IPS-NIHi11 (cell line): ENCODE measurements around the gene SLC36A1.
"Not testable (repeated sequence)": the region's sequence is repeated elsewhere in the genome, so short reads cannot be mapped to it uniquely, and the experiment has no call there.

Experiments used
- DNase-seq: peaks from one replicate; pipeline ENCODE4 v3.0.0; 2012; ENCODE audit warnings: mixed read lengths, low spot score

SLC36A1 gene

DNA sequence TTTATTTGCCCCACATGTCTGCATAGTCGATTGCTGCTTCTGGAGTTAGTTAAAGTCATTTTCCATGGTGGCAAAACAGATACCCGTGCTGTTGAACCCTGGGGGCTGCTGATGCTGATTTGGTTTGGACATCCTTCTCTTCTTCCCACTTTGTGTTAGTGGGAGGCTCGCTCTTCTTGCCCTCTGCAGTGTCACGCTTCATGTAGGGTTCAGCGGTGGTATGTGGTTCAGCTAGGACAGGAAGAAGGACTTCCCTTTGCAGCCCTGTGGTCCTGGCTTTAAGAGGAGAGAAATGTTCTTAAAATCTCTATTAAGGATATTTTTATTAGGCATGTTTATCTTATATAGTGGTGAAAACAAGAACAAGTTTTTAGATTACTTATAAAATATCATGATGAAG is 36.2 kb downstream of the SLC36A1 start:
- no peak for DNase-seq

DNA sequence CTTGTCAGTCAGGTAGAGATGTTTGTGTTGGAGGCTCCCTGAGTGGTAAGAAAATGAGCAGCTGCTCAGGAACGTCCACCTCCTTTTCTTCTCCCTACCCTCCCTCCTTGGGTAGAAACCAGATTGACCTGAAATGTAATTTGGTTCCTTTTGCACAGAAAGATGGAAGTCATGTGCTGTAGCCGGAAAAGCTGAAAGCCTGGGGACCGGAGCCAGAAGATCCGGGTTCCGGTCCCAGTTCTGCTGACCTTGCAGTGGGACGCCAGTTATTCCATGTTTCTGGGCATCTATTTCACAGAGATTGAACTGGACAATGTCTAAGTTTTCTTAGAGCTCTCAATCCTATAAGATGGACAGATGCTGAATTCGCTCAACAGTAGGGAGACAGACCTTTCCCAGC is 40.1 kb downstream of the SLC36A1 start:
- no peak for DNase-seq

DNA sequence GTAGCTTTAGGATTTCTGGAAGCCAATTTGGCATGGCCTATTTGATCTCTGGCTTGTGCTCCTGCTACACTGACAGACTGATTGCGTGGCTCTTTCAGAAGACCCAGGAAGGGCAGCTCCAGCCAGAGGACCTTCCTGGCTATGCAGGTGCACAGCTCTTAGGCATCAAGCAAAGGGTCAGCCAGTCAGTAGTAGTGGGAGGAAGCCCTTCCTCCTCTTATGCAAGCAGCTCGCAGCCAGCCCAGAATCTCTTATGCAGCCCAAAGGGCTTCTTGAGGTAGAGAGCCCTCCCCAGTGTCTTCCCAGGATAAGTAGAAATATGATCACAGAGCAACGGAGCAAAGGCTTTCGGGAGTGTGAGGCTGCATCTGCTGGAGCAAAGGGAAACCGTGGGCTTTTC is 43.2 kb downstream of the SLC36A1 start:
- DNase-seq, result no peak

DNA sequence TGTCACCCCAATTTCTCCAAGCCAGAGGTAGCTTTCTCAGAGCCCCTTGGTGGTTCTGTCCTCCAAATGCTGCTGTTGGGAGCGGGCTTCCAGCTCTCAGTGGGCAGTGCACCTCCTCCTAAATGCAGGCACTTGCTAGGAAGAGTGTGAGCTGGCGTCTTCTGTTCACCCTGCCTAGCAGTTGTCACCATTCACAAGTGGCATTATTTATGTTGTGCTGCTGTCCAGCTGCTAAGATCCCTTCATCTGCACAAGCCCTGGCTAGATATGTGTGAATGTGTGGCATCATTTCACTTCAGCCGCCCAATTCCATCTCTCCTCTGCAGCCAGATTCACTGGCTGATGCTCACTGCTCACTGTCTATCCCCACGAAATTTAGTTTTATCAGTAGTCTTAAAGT is 43.7 kb downstream of the SLC36A1 start:
- no peak for DNase-seq

DNA sequence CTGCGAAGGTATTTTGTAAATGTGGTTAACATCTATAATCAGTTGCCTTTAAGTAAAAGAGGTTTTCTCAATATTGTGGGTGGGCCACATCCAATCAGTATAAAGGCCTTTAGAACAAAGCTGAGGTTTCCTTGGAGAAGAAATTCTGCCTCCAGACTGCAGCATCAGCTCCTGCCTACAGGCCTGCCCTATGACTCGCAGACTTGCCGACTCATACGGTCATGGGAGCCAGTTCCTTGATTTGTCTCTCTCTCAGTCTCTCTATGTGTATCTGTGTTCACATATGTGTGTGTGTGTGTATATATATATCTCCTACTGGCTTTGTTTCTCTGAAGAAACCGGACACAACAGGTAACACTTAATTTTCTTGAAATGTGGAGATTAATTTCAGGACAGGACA is 45.3 kb downstream of the SLC36A1 start:
- DNase-seq, result no peak

DNA sequence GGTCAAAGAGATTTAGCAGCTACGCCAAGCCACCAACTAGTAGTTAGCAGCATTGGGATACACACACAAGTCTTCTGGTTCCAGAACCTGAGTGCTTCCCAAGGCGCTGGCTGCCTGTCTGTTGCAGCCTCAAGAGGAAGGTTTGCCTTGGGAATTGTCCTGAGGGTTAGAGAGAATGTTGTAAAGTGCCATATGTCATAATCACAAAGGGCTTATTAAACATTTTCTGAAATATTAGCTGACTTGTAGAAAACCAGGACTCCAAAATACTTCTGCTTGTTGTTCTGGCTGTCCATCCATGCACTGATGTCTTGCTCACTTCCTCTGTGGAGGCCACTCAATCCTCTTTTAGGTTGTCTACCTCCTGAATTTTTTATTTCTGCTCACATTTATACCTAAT is 46.3 kb downstream of the SLC36A1 start:
- DNase-seq, result no peak

DNA sequence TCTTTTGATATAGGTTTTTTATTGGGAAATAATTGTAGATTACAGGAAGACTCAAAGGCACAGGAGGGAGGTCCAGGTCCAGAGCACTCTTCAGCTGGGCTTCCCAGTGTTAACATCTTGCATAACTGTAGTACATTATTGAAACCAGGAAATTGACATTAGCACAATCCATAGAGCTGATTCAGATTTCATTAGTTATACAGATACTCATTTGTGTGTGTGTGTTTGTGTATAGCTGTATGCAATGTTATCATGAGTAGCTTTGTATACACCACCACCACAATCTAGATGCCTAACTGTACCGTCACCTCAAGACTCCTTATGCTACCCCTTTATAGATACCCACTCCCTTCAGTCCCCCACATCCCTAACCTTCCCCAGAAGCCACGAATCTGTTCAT is 47.9 kb downstream of the SLC36A1 start:
- no peak for DNase-seq

DNA sequence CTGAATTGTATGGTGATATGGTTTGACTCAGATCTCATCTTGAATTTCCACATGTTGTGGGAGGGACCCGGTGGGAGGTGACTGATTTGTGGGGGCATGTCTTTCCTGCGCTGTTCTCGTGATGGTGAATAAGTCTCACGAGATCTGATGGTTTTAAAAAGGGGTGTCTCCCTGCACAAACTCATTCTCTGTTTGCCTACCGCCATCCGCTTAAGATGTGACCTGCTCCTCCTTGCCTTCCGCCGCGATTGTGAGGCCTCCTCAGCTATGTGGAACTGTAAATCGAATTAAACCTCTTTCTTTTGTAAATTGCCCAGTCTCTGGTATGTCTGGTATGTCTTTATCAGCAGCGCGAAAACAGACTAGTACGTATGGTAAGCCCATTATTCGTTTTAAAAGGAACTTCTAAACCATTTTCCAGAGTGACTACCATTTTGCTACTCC is 48.7 kb downstream of the SLC36A1 start:
- peak; percentile 39 for DNase-seq

DNA sequence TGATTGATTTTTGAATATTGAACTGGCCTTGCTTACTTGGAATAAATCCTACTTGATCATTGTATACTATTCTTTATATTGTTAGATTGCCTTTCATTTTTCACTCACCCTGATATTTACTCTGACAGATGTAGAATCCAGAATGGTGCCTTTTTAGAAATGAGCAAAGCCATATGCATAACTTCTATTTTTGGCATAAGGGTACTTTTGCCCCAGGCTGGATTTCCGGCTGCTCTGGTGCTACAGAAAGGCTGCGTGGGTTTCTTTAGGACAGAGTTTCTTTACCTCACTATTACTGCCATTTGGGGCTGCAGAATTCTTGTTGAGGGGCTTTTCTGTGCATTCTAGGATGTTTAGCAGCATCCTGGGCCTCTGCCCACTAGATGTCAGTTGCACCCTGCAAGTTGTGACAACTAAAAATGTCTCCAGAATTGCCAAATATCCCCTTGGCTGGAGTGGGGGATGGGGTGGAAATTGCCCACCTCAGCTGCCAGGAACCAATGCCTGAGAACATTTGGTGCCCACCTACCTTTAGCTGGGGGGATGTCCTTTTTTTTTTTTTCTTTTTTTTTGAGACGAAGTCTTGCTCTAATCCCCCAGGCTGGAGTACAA is 50.1 kb downstream of the SLC36A1 start:
- DNase-seq, result no peak

DNA sequence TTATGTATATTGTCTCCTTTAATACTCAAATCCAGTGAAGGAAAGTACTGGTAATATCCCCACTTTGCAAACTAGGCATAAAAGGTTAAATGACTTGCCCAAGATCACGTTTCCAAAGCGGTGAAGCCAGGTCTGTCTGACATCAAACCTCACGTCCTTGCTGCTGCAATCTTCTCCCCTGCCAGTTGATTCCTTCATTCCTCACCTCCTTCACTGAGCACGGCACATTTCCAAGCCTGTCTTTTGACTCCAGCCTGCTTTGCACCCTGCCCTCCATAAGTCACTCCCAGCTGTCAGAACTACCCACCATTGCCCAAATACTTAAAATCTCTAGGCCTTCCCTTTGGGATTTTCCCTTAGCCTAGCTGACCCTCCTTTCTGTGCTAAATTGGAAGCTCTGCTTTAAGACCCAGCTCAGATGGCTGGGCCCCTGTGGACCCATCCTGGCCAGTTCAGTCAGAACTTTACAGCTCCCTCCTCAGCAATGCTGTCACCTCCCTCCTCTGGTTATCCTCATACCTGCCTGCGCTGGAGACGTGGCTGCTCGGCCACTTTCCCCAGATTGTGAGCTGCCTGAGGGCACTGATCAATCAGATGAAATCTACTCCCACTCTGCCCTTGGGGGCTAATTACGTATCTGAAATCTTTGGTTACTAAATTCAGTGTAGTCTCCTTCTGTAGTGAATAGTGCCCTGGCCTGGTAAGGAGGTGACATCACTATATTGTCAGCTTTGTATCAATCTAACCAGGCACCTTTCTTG is 51.2 kb downstream of the SLC36A1 start:
- DNase-seq, result no peak

DNA sequence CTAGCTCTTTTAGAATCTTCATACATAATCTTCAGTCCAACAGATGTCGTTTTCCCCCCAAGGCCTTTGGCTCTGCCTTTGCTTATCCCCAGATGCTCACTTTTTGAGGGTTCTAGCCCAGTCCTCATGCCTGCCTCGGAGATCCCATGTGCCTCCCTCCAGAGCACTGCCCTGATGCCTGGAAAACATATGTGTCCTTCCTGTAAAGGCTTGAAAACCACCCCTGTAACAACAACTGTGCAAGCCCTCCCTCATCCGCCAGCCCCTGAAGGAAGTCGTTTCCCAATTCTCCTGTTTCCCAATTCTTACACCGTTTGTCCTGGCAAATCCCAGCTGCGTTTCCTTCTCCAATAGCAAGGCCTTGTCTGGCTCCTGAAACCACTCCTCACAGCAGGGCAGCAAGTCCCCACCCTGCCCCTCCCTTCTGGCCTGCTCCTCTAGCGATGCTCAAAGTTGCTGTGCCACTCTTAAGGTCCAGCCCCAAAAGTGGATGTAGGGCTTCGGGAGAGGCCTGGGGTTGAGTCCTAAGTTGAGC is 52.2 kb downstream of the SLC36A1 start:
- DNase-seq, result no peak

DNA sequence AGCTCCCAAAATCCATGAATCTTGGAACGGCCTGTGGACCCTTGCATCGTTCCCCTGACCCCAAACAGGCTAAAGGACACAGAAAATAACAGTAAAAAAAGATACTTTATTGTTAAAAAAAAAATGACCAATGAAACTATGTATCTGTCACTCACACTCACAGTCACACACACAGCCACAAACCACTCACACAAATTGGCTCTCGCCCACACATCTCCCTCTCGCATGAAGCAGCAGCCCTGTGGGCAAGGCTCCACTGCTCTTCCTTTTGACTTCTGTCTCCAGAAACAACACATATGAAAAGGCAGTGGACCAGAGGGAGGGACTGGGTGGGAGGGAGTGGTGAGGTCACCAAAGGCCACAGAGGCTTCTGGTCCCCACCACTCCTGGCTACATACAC is 56.6 kb downstream of the SLC36A1 start:
- no peak for DNase-seq

DNA sequence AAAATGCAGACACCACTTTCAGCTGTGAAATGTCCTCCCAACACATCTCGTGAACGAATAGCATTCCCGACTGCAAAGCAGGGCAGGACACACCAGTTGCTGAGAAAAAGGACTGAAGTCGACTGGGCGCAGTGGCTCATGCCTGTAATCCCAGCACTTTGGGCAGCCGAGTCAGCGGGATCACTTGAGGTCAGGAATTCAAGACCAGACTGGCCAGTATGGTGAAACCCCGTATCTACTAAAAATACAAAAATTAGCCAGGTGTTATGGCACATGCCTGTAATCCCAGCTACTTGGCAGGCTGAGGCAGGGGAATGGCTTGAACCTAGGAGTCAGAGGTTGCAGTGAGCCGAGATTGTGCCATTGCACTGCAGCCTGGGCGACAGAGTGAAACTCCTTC is 60.9 kb downstream of the SLC36A1 start:
- DNase-seq, result not testable (repeated sequence)

DNA sequence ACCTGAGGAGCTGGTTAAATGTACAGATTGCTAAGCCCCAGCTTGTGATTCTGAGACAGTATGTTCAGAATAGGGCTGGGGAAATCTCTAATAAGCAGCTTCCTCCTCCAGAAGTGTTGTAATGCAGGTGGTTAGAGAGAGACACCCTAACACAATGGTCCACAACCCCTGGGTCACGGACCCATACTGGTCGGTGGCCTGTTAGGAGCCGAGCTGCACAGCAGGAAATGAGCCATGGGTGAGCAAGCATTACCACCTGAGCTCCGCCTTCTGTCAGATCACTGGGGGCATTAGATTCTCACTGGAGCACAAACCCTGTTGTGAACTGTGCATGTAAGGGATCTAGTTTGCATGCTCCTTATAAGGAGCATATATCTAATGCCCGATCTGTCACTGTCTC is 61.8 kb downstream of the SLC36A1 start:
- no peak for DNase-seq

DNA sequence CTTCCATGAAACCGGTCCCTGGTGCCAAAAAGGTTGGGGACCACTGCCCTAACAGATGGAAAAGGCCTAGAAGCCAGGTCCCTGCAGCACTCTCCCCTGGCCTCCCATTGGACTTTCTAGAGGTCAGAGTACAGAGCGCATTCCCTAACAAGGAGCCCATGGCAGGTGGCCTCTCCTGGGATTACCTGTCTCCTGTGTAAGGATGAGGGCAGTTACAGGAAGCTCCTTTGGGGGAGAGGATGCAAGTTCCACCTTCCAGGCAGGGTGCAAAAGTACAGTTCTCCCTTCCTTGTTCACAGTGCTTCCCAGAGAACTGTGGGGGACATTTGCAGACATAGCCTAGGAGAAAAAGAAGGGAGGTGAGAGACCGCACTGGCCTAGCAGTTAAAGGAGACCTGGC is 62.4 kb downstream of the SLC36A1 start:
- DNase-seq, result no peak

DNA sequence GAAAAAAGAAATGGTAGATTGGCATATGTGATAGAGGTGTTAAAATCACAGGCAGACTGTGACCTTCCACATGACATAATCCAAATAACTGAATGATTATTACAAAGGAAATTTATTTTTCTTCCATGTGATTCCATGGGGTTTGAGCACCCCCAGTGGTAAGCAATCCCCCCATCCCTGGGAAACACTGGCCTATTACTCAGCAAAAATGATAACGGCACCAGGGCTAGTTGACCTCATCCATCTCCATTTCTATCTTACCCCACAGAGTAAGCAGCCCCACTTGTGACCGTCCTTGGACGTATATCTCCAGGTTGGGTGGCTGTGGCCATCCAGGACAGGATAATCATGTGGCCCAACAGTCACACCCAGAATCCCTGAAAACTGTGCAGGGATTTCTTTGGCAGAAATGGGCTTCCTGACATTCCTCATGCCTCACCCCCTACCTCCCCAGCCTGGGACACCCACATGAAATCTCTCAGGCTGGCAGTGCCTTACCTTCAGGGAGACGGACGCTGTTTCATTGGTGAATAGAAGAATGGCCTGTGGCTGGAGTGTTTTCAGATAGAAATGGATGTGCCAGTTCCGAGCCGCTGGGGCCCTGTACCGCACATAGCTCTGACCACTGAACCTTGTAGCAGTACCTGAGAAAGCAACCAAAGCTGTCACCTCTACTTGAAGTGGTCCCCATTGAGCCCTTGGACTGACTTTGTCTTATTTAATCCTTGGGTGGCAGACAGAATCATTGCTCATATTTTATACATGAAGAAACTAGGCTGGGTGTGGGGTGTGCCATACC is 69.9 kb downstream of the SLC36A1 start:
- no peak for DNase-seq

DNA sequence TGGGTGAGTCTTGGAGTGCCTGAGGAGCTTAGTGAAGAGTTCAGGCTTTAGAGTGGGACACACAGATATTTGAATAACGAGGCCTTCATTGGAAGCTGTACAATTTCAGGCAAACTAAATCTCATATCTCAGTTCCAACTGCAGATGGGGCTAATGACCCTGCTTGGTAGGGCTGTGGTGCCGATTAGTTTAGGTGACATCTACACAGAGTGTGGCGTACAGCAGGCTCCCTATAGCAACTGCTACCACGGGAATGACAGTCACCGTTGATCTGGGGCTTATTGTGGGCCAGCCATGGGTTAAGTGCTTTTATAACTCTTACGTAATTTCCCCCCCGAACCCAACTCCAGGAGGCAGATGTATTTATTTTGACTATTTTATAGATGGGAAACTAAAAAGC is 72.9 kb downstream of the SLC36A1 start:
- DNase-seq, result no peak

DNA sequence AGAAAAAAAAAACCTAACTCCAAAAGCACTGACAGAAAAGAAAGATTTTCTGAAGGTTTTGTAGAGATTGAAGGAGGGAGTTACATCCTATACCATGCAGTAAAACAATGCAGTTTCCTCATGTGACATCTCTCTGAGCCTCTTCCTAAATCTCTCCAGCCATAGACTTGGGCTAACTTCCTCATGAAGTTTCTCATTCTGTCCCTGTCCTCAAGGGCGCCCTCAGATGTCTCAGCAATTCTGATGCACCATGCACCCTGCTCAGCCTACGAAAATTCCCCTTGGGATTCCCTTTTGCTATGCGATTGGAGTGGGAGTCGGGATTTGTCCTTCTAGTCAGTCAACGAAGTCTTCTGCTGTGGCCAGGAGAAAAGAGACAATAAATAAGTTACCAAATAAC is 74.8 kb downstream of the SLC36A1 start:
- no peak for DNase-seq

DNA sequence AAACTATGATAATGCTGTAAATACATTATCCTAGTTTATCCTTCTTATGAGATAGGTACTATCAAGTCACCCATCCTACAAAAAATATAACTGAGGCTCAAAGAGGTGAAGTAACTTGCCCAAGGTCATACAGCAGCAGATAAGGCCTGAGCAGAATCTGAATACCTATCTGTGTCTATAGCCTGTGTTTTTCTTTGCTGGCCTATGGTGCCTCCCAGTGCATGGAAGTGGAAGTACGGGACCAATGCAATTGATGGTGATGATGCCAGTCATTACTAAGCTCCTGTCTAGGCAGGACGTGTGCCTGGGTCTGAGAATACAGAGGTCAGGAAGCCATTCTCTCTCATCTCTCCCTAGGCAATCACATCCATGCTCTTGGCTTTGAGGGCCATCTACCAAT is 75.9 kb downstream of the SLC36A1 start:
- DNase-seq, result peak; percentile 82

DNA sequence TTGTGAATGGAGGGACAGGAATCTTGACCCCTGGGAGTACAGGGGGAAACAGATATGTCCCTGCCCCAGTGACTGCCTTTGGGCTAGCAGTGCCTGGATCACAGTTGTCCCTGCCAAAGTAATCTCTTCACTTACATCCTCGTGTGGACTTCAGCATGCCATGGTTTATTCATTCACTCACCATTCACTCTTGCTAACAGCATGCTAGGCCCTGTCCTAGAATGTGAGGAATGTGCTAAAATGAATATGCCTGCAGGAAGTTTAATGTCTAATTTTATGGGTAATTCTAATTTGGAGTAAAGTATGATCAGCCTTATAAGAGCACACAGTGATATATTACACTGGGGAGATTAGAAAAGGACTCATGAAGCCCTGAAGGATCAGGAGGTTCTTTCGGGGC is 80.8 kb downstream of the SLC36A1 start:
- DNase-seq, result no peak

DNA sequence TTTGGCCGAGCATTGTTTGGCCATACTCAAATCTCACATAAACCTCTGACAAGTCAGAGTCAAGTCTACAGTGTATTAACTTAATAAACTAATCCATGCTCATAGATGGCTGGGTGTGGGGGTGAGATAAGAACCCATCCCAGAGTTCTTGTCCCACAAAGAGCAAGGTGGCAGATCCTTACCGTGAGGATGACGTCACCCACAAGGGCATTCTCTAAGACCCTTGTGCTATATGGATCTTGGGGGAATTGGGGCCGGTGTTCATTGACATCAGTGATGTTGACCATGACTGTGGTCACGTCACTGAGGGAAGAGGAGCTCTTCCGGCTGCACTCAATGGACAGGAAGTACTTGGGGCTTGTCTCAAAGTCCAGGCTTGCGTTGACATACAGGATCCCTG is 81.6 kb downstream of the SLC36A1 start:
- DNase-seq, result no peak

DNA sequence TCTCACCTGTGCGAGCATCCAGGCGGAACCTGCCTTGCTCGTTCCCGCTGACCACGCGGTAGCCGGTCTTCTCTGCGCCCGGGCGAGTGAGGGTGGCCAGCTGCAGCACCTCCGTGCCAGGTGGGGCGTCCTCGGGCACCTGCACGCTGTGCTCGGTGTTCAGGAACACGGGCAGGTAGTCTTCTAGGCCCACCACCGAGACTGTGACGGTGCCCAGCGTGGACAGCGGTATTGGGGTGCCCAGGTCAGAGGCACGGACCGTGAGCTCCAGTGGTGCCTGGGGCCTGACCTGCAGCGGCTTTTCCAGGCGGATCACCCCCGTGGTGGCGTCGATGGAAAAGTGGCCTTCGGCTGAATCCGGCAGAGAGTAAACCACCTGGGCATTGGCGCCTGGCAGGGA is 84.2 kb downstream of the SLC36A1 start:
- no peak for DNase-seq

DNA sequence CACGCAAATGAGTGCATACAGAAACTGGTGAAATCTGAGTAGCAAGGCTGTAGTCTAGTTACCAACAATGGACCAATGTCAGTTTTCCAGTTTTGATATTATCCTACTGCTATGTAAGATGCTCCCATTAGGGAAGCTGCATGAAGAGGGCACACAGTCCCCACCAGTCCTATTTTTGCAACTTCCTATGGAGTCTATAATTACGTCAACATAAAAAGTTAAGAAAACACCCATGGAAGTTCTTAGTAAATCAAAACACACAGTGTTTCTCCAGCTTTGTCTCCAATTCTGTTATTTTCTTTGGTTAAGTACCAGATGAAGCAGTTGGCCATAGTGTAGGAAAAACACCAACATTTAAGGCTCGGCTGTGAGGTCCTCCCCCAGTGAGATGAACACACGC is 85.0 kb downstream of the SLC36A1 start:
- no peak for DNase-seq
